ENCODE measurements around the gene H1-8.

GRCh38 chr3:129548104-129548965 lies 5.4 kb downstream of the H1-8 start:
- TF ChIP-seq CTCF (IDR thresholded peaks at IDR 0.05 in 2 of 3, conservative IDR thresholded peaks at IDR 0.05 in 1 of 3; ENCODE audit: borderline replicate concordance in 1 of 3, insufficient read depth in 1 of 3, low read depth in 2 of 3, low read length in 2 of 3), result no peak
- no peak for TF ChIP-seq POLR2A (IDR thresholded peaks at IDR 0.05; ENCODE audit: borderline replicate concordance, extremely low read depth, insufficient read depth, insufficient read length)
- no peak for TF ChIP-seq MAX (IDR thresholded peaks at IDR 0.05)
- no peak for TF ChIP-seq RAD21 (IDR thresholded peaks at IDR 0.05; ENCODE audit: low read depth)
- TF ChIP-seq TCF7L2 (IDR thresholded peaks at IDR 0.05; ENCODE audit: borderline replicate concordance, extremely low read depth, insufficient read depth, insufficient read length), result no peak
- TF ChIP-seq EZH2 (IDR thresholded peaks at IDR 0.05), result no peak
- TF ChIP-seq POLR2AphosphoS5 (IDR thresholded peaks at IDR 0.05; ENCODE audit: low read depth, low read length), result no peak
- no peak for TF ChIP-seq EZH2phosphoT487 (IDR thresholded peaks at IDR 0.05; ENCODE audit: borderline replicate concordance)
- no peak for TF ChIP-seq JUND (IDR thresholded peaks at IDR 0.05)
- no peak for TF ChIP-seq YY1 (IDR thresholded peaks at IDR 0.05; ENCODE audit: extremely low read depth, insufficient replicate concordance, low read depth, low read length)
